ENCODE data around the gene DNAH1.

The DNAH1 gene

GRCh38 chr3:52290596-52291507 lies 25.3 kb upstream of the DNAH1 start:
- no peak for FAIRE-seq

GRCh38 chr3:52291508-52292181 lies 24.5 kb upstream of the DNAH1 start:
- DNase-seq (ENCODE audit: insufficient read length, low spot score) (no peak), FAIRE-seq (peak; percentile 4)

More at GRCh38 chr3:52290596-52291507, 25.3 kb upstream of the DNAH1 start:
- DNase-seq (ENCODE audit: insufficient read length, low spot score), result no peak

- no peak for DNase-seq (ENCODE audit: insufficient read length, low spot score)
- no peak for FAIRE-seq
Observed at GRCh38 chr3:52292247-52293065, 23.7 kb upstream of the DNAH1 start.

GRCh38 chr3:52293491-52294319 lies 22.4 kb upstream of the DNAH1 start:
- DNase-seq (ENCODE audit: insufficient read length, low spot score), result no peak
- FAIRE-seq, result no peak

- no peak for FAIRE-seq
- no peak for DNase-seq (ENCODE audit: insufficient read length, low spot score)
Observed at GRCh38 chr3:52294320-52295150, 21.6 kb upstream of the DNAH1 start.

- DNase-seq (ENCODE audit: insufficient read length, low spot score), result no peak
- no peak for FAIRE-seq
Observed at GRCh38 chr3:52295671-52296208, 20.4 kb upstream of the DNAH1 start.

GRCh38 chr3:52297242-52298148 lies 18.6 kb upstream of the DNAH1 start:
- no peak for DNase-seq (ENCODE audit: insufficient read length, low spot score)

GRCh38 chr3:52298149-52299098 lies 17.7 kb upstream of the DNAH1 start:
- DNase-seq (ENCODE audit: insufficient read length, low spot score) (no peak), FAIRE-seq (no peak)

More at GRCh38 chr3:52297242-52298148, 18.6 kb upstream of the DNAH1 start:
- no peak for FAIRE-seq

GRCh38 chr3:52299247-52299878 lies 16.8 kb upstream of the DNAH1 start:
- no peak for FAIRE-seq
- DNase-seq (ENCODE audit: insufficient read length, low spot score), result no peak

GRCh38 chr3:52299879-52300611 lies 16.1 kb upstream of the DNAH1 start:
- DNase-seq (ENCODE audit: insufficient read length, low spot score) (no peak), FAIRE-seq (no peak)

- FAIRE-seq, result no peak
Observed at GRCh38 chr3:52302426-52303145, 13.5 kb upstream of the DNAH1 start.

GRCh38 chr3:52303811-52304210 lies 12.3 kb upstream of the DNAH1 start:
- no peak for DNase-seq (ENCODE audit: insufficient read length, low spot score)
- no peak for FAIRE-seq

More at GRCh38 chr3:52302426-52303145, 13.5 kb upstream of the DNAH1 start:
- DNase-seq (ENCODE audit: insufficient read length, low spot score), result no peak

GRCh38 chr3:52305926-52306325 lies 10.2 kb upstream of the DNAH1 start:
- FAIRE-seq (no peak), DNase-seq (ENCODE audit: insufficient read length, low spot score) (no peak)

GRCh38 chr3:52306978-52307377 lies 9.1 kb upstream of the DNAH1 start:
- FAIRE-seq (no peak), DNase-seq (ENCODE audit: insufficient read length, low spot score) (no peak)

- DNase-seq (ENCODE audit: insufficient read length, low spot score), result no peak
- FAIRE-seq, result no peak
Observed at GRCh38 chr3:52308308-52308707, 7.8 kb upstream of the DNAH1 start.
